Epidermal melanocyte (primary cell): ENCODE measurements around the gene DDX43.
"Not testable (repeated sequence)": the region's sequence is repeated elsewhere in the genome, so short reads cannot be mapped to it uniquely, and the experiment has no call there.

Source experiments
- DNase-seq: peaks from one replicate; pipeline ENCODE4 v3.0.0; 2011; ENCODE audit warnings: low spot score; ENCODE audit not compliant: insufficient read length

DDX43 gene

GRCh38 chr6:73394577-73395354 is at the start of gene DDX43:
DDX43 (plus strand) TSS chr6:73394828; CDS start chr6:73394906, 78 bp downstream.
- DNase-seq: no peak

DNA sequence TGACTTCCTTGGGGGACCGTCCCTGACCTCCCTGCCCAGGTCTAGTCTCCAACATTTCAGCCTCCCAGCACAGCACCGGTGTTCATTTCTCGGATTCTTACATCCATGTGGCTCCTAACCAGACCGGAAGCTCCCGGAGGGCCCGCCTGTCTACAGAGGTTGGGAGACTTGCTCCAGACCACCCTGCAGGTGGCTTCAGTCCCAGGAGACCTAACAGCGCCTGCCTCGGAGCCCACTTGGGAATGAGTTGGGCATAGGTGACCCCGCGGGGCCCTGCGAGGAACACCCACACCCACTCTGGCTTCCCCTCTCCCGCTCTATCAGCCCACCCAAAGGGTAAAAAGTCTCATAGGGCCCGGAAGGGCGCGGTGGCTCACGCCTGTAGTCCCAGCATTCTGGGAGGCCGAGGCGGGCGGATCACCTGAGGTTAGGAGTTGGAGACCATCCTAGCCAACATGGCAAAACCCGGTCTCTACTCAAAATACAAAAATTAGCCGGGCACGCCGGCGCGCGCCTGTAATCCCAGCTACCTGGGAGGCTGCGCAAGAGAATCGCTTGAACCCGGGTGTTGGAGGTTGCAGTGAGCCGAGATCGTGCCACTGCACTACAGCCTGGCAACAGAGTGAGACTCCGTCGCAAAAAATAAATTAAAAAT is 46.0 kb upstream of the DDX43 start:
- no peak for DNase-seq

- no peak for DNase-seq
Measured at GRCh38 chr6:73349311-73349710, 45.3 kb upstream of the DDX43 start.

DNA sequence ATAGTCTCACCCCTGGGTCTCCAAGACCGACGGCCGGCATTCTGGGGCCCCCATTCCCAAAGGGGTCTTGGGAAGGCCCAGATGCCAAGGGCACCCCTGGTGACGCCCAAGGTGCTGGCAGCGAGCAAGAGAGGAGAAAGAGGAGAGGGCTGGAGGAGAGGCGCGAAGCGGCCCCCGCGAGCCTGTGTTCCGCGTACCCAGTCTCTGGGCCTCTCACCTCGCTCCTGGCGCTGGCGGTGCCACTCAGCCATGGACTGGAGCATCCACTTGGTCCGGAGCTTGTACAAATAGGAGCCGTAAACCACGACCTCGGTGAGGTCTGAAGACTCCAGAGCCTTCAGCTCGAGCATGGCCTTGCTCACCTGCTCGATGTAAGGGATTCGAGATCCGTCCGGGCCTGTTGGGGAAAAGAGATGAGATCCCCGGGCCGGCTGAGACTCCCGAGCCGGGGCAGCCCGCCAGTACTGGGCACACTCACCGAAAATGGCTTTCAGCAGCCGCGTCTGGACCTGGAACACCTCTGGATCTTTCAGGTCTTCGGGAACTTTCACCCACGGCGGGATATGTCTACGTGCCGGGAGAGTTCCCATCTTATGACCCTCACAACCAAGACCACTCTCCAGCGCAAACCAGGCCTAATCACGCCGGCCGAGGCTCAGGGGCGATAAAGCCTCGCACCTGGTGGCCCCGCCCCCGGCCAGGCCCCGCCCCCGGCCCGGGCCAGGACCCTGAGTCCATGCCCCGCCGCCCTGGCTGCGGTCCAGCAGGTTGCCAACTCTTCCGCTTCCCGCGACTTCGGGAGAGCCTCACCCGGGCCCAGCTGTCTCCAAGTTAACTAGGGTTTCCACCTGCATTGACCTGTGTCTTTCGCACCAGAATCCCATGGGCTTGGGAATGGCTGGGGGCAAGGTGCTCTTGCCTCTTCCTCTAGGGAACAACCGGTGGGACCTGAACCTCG is 40.7 kb upstream of the DDX43 start, which contains the start of gene DPPA5:
Gene DPPA5, minus strand, starts transcription at position 641 of the 958 bp plus-strand sequence. Its CDS starts 51 bp downstream, at position 590.
- DNase-seq: no peak

DNA sequence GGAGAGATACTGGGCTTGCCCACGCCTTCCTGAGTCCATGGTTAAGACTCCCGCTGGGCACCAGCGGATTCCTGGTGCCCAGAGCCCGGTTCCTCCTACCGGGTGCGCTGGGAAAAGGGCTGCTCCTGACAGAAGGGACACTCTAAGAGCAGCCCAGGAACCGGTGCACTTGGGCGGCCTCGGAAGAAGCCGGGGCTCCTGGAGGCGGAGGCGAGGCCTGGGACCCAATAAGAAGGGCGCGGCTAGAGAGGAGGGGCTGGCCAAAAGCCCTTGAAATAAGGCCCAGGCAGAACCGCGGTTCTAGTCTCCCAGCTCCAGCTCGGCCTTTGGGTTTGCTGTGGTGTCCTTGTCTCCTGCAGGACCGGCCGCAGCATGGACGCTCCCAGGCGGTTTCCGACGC is 32.3 kb upstream of the DDX43 start, which contains the start of gene KHDC3L:
Gene KHDC3L, plus strand, starts transcription at position 301 of the 400 bp plus-strand sequence. Its CDS starts 72 bp downstream, at position 373.
- no peak for DNase-seq

GRCh38 chr6:73362869-73363536 is 31.6 kb upstream of the DDX43 start:
- no peak for DNase-seq

- no peak for DNase-seq
Measured at GRCh38 chr6:73363537-73363875, 31.1 kb upstream of the DDX43 start.

GRCh38 chr6:73364121-73364520 is 30.5 kb upstream of the DDX43 start:
- no peak for DNase-seq

DNA sequence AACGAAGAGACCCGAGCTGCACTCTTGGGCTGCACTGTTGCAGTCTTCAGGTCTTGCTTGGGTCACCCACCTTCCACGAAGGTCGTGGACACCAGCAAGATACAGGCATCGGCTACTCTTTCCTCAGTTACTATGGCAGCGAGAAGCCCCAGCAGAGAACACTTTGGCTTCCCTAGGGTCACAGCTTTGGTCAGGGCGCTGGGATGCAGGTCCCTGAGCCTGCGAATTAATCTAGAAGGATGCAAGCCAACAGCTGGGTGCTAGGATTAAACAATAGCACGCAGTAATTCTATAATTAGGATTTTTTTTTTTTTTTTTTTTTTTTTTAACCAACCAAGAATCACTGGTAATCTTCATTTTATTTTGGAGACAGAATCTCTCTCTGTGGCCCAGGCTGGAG is 30.1 kb upstream of the DDX43 start:
- no peak for DNase-seq

DNA sequence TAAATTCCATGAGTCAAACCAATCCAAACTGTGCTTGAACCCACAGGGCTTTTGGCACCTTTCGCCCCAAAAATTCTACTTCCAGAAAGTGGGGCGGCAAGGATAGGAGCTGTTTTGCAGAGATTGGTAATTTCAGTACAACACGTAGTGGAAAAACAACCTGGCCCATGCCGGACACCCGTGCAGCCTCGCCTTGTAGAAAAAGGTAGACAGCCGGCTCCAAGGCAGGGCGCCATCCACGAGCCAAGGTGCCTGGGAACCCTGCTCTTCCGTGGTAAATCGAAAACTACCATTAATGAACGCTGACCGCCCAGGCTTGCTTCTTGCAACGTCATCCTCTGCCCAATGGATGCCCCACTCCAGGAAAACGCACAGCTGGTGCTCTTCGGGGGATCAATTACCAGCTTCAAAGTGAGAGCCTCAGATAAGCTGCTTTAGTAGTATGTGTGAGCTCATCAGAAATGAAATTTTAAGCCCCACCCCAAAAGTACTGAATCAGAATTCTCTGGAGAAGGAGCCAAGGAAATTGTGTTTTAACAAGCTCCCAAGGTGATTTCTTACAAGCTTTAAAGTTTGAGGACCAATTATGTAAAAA is 26.8 kb upstream of the DDX43 start:
- no peak for DNase-seq

- DNase-seq: no peak
Measured at GRCh38 chr6:73368675-73369074, 26.0 kb upstream of the DDX43 start.

DNA sequence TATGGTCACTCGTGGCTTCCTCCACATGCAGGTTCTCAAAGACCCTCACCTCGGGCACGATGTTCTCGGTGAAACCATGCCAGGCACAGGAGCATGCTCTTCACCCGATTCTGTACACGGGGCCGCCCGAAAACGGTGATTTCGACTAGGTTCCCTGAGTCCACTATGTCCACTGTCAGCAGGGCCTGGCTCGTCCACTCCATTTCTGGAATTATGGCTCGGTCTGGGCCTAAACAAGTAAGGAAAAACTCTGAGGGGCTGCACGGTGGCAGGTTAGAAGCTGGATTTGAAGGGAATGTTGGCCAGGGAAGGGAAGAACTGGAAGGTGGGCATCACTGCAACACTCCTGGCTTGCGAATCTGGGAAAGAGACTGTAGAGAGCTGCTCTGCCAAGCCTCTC is 25.5 kb upstream of the DDX43 start:
- no peak for DNase-seq

- no peak for DNase-seq
Measured at GRCh38 chr6:73369563-73369962, 25.1 kb upstream of the DDX43 start, which contains the start of gene OOEP. OOEP (minus strand) TSS chr6:73369897; CDS start chr6:73369792, 105 bp downstream.

- DNase-seq: no peak
Measured at GRCh38 chr6:73371984-73372383, 22.6 kb upstream of the DDX43 start.

GRCh38 chr6:73372516-73372915 is 22.1 kb upstream of the DDX43 start:
- no peak for DNase-seq

DNA sequence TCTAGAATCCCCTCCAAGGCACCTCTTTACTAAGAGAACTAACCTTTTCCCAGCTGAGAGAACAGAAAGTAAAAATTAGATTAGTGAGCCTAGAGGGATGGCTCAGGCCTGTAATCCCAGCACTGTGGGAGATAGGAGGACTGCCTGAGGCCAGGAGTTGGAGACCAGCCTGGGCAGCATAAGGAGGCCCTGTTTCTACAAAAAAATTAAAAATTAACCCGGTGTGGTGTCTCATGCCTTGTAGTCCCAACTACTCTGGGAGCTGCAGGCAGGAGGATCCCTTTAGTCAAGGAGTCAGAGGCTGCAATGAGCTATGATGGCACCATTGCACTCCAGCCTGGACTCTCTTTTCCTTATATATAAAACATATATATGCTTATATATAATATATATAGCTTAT is 19.4 kb upstream of the DDX43 start:
- DNase-seq: no peak

DNA sequence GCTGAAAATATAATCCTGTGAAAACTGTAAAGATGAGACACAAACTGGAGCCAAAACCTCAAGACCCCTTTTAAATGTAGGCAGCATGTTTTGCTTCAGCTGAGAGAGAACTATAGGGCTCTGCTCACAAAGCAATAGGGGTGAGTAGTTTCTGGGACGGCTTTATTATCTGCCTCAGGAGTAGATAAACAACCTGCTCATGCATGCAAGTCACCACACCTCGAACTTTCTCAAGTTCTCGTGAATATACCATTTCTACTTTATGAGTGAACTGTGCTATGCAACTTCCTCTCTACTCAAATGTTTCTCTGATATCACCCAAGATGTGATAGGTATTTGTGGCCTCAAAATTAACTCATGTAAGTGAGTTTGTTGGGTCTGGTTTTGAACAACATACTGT is 17.4 kb upstream of the DDX43 start:
- no peak for DNase-seq

- not testable (repeated sequence) for DNase-seq
Measured at GRCh38 chr6:73381531-73381930, 13.1 kb upstream of the DDX43 start.

DNA sequence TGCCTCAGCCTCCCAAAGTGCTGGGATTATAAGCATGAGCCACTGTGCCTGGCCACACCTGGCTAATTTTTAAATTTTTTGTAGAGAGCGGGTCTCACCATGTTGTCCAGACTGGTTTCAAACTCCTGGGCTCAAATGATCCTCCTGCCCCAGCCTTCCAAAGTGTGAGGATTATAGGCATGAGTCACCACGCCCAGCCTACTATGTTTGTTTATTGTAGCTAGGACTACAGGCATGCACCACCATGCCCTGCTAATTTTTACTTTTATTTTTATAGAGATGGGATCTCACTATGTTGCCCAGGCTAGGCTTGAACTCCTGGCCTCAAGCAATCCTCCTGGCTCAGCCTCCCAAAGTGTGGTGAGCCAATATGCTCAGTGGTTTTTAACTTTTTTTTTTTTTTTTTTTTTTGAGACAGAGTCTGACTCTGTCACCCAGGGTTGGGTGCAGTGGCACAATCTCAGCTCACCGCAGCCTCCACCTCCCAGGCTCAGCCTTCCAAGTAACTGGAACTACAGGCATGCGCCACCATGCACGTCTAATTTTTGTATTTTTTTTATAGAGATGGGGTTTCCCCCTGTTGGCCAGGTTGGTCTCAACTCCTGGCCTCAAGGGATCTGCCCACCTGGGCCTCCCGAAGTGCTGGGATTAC is 12.0 kb upstream of the DDX43 start:
- no peak for DNase-seq

DNA sequence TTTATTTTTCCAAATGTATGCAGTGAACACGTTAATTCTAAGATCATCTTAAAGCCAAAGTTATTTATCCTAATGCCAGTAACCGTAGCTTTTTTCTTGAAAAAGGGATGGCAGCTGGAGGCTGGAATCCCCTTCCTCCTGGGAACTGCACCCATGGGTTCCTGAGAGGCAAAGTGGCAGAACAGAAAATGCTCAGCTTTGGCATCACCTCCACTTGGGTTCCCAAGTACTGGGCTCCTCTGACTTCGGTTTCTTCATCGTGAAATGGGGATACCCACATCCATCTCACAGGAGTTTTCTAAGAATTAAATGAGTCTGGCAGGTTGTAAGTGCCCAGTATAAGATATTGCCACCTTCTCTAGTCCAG is 6.2 kb upstream of the DDX43 start:
- no peak for DNase-seq
